Measurements from ENCODE around the gene C9orf78. TPM values are rescaled to one million over a fixed set of nuclear protein-coding genes. Genes with fewer than 3 reads are reported as not detected.
"Not testable (repeated sequence)": the region's sequence is repeated elsewhere in the genome, so short reads cannot be mapped to it uniquely, and the experiment has no call there.

C9orf78 gene
- total RNA-seq, 1 experiment from 2014 or later, result 59.7 TPM

GRCh38 chr9:129786481-129786880 is 48.6 kb downstream of the C9orf78 start:
- H3K4me2 ChIP-seq (ENCODE audit: low read depth, low read length, poor library complexity, severe bottlenecking), result no peak overlapping the region
- H4K20me1 ChIP-seq (ENCODE audit: insufficient read depth, low read depth, low read length), result 0 out of 2 replicates have a peak, but pooled peaks cover 4% of the 10 kb centered on the region
- H3K27ac ChIP-seq (ENCODE audit: low read length), result no peak overlapping the region
- H3K9ac ChIP-seq (ENCODE audit: low read length), result no peak overlapping the region
- H3K9me2 ChIP-seq (replicated peaks; ENCODE audit: insufficient read depth, low read length), result no peaks in the 10 kb centered on the region
- H3K79me2 ChIP-seq (ENCODE audit: low read length), result no peaks in the 10 kb centered on the region
- H2AFZ ChIP-seq (ENCODE audit: low read length), result no peak overlapping the region
- H3K36me3 ChIP-seq (ENCODE audit: insufficient read depth, low read length), result no peaks in the 10 kb centered on the region
- no peaks in the 10 kb centered on the region for H3K9me3 ChIP-seq (ENCODE audit: low read length)
- H3K4me1 ChIP-seq (ENCODE audit: low read length), result no peaks in the 10 kb centered on the region
- H3K4me3 ChIP-seq (ENCODE audit: low read length), result no peak overlapping the region
- no peak for DNase-seq
- H3K27me3 ChIP-seq (ENCODE audit: low read length), result no peaks in the 10 kb centered on the region

GRCh38 chr9:129785866-129786265 is 49.2 kb downstream of the C9orf78 start:
- 0 out of 2 replicates have a peak, but pooled peaks cover 4% of the 10 kb centered on the region for H4K20me1 ChIP-seq (ENCODE audit: insufficient read depth, low read depth, low read length)
- H2AFZ ChIP-seq (ENCODE audit: low read length), result no peak overlapping the region
- no peaks in the 10 kb centered on the region for H3K27me3 ChIP-seq (ENCODE audit: low read length)
- no peaks in the 10 kb centered on the region for H3K4me1 ChIP-seq (ENCODE audit: low read length)
- no peak overlapping the region for H3K9ac ChIP-seq (ENCODE audit: low read length)
- no peaks in the 10 kb centered on the region for H3K79me2 ChIP-seq (ENCODE audit: low read length)
- no peak overlapping the region for H3K4me3 ChIP-seq (ENCODE audit: low read length)
- H3K36me3 ChIP-seq (ENCODE audit: insufficient read depth, low read length), result no peaks in the 10 kb centered on the region
- no peaks in the 10 kb centered on the region for H3K9me3 ChIP-seq (ENCODE audit: low read length)
- H3K27ac ChIP-seq (ENCODE audit: low read length), result no peak overlapping the region
- DNase-seq, result no peak
- no peak overlapping the region for H3K4me2 ChIP-seq (ENCODE audit: low read depth, low read length, poor library complexity, severe bottlenecking)
- H3K9me2 ChIP-seq (replicated peaks; ENCODE audit: insufficient read depth, low read length), result no peaks in the 10 kb centered on the region

- not testable (repeated sequence) for H3K27me3 ChIP-seq (ENCODE audit: low read length); H3K27ac ChIP-seq (ENCODE audit: low read length); H3K9me3 ChIP-seq (ENCODE audit: low read length); H3K9me2 ChIP-seq (replicated peaks; ENCODE audit: insufficient read depth, low read length); H3K4me3 ChIP-seq (ENCODE audit: low read length); H3K36me3 ChIP-seq (ENCODE audit: insufficient read depth, low read length); H3K4me1 ChIP-seq (ENCODE audit: low read length); DNase-seq; H3K79me2 ChIP-seq (ENCODE audit: low read length); H4K20me1 ChIP-seq (ENCODE audit: insufficient read depth, low read depth, low read length); H2AFZ ChIP-seq (ENCODE audit: low read length); H3K4me2 ChIP-seq (ENCODE audit: low read depth, low read length, poor library complexity, severe bottlenecking); H3K9ac ChIP-seq (ENCODE audit: low read length)
Measured at GRCh38 chr9:129784970-129785369, 50.1 kb downstream of the C9orf78 start.

GRCh38 chr9:129783516-129784361 is 51.3 kb downstream of the C9orf78 start:
- Histone ChIP-seq H3K4me1 (ENCODE audit: low read length) (no peaks in the 10 kb centered on the region), H3K9ac (ENCODE audit: low read length) (no peak overlapping the region), H3K9me2 (replicated peaks; ENCODE audit: insufficient read depth, low read length) (no peaks in the 10 kb centered on the region), H3K4me2 (ENCODE audit: low read depth, low read length, poor library complexity, severe bottlenecking) (no peak overlapping the region), H3K4me3 (ENCODE audit: low read length) (no peak overlapping the region), H3K36me3 (ENCODE audit: insufficient read depth, low read length) (no peaks in the 10 kb centered on the region), H3K27ac (ENCODE audit: low read length) (no peak overlapping the region), H2AFZ (ENCODE audit: low read length) (no peak overlapping the region), H3K79me2 (ENCODE audit: low read length) (no peaks in the 10 kb centered on the region), H4K20me1 (ENCODE audit: insufficient read depth, low read depth, low read length) (no peaks in the 10 kb centered on the region), H3K27me3 (ENCODE audit: low read length) (no peaks in the 10 kb centered on the region), H3K9me3 (ENCODE audit: low read length) (no peaks in the 10 kb centered on the region)
- DNase-seq, result peak; percentile 91

- no peak overlapping the region for H3K4me2 ChIP-seq (ENCODE audit: low read depth, low read length, poor library complexity, severe bottlenecking)
- no peaks in the 10 kb centered on the region for H3K27me3 ChIP-seq (ENCODE audit: low read length)
- no peaks in the 10 kb centered on the region for H3K9me3 ChIP-seq (ENCODE audit: low read length)
- H2AFZ ChIP-seq (ENCODE audit: low read length), result no peak overlapping the region
- H4K20me1 ChIP-seq (ENCODE audit: insufficient read depth, low read depth, low read length), result no peaks in the 10 kb centered on the region
- no peaks in the 10 kb centered on the region for H3K36me3 ChIP-seq (ENCODE audit: insufficient read depth, low read length)
- H3K9me2 ChIP-seq (replicated peaks; ENCODE audit: insufficient read depth, low read length), result no peaks in the 10 kb centered on the region
- H3K4me1 ChIP-seq (ENCODE audit: low read length), result no peaks in the 10 kb centered on the region
- H3K27ac ChIP-seq (ENCODE audit: low read length), result no peak overlapping the region
- no peak for DNase-seq
- no peak overlapping the region for H3K4me3 ChIP-seq (ENCODE audit: low read length)
- no peaks in the 10 kb centered on the region for H3K79me2 ChIP-seq (ENCODE audit: low read length)
- no peak overlapping the region for H3K9ac ChIP-seq (ENCODE audit: low read length)
Measured at GRCh38 chr9:129781981-129782380, 53.1 kb downstream of the C9orf78 start.

GRCh38 chr9:129781131-129781530 is 53.9 kb downstream of the C9orf78 start:
- Histone ChIP-seq H2AFZ (ENCODE audit: low read length) (no peak overlapping the region), H3K4me1 (ENCODE audit: low read length) (no peaks in the 10 kb centered on the region), H3K36me3 (ENCODE audit: insufficient read depth, low read length) (no peaks in the 10 kb centered on the region), H4K20me1 (ENCODE audit: insufficient read depth, low read depth, low read length) (no peaks in the 10 kb centered on the region), H3K27ac (ENCODE audit: low read length) (no peak overlapping the region), H3K9ac (ENCODE audit: low read length) (no peak overlapping the region), H3K9me2 (replicated peaks; ENCODE audit: insufficient read depth, low read length) (no peaks in the 10 kb centered on the region), H3K27me3 (ENCODE audit: low read length) (no peaks in the 10 kb centered on the region), H3K4me2 (ENCODE audit: low read depth, low read length, poor library complexity, severe bottlenecking) (no peak overlapping the region), H3K9me3 (ENCODE audit: low read length) (no peaks in the 10 kb centered on the region), H3K79me2 (ENCODE audit: low read length) (no peaks in the 10 kb centered on the region), H3K4me3 (ENCODE audit: low read length) (no peak overlapping the region)
- no peak for DNase-seq

- Histone ChIP-seq H3K4me3 (ENCODE audit: low read length) (no peak overlapping the region), H3K27me3 (ENCODE audit: low read length) (no peaks in the 10 kb centered on the region), H3K79me2 (ENCODE audit: low read length) (no peaks in the 10 kb centered on the region), H3K9me2 (replicated peaks; ENCODE audit: insufficient read depth, low read length) (no peaks in the 10 kb centered on the region), H4K20me1 (ENCODE audit: insufficient read depth, low read depth, low read length) (no peaks in the 10 kb centered on the region), H3K9ac (ENCODE audit: low read length) (no peak overlapping the region), H3K4me2 (ENCODE audit: low read depth, low read length, poor library complexity, severe bottlenecking) (no peak overlapping the region), H3K4me1 (ENCODE audit: low read length) (no peaks in the 10 kb centered on the region), H3K36me3 (ENCODE audit: insufficient read depth, low read length) (no peaks in the 10 kb centered on the region), H3K9me3 (ENCODE audit: low read length) (no peaks in the 10 kb centered on the region), H3K27ac (ENCODE audit: low read length) (no peak overlapping the region), H2AFZ (ENCODE audit: low read length) (no peak overlapping the region)
- DNase-seq, result no peak
Measured at GRCh38 chr9:129779560-129780190, 55.4 kb downstream of the C9orf78 start.

- Histone ChIP-seq H3K79me2 (ENCODE audit: low read length) (no peaks in the 10 kb centered on the region), H3K4me2 (ENCODE audit: low read depth, low read length, poor library complexity, severe bottlenecking) (no peak overlapping the region)
Measured at GRCh38 chr9:129778469-129778868, 56.6 kb downstream of the C9orf78 start.

More at GRCh38 chr9:129778469-129778868, 56.6 kb downstream of the C9orf78 start:
- DNase-seq, result peak; percentile 23
- Histone ChIP-seq H3K9ac (ENCODE audit: low read length) (no peak overlapping the region), H3K27me3 (ENCODE audit: low read length) (no peaks in the 10 kb centered on the region), H3K4me3 (ENCODE audit: low read length) (no peak overlapping the region), H3K27ac (ENCODE audit: low read length) (no peak overlapping the region), H4K20me1 (ENCODE audit: insufficient read depth, low read depth, low read length) (no peaks in the 10 kb centered on the region), H3K9me2 (replicated peaks; ENCODE audit: insufficient read depth, low read length) (no peaks in the 10 kb centered on the region), H3K36me3 (ENCODE audit: insufficient read depth, low read length) (no peaks in the 10 kb centered on the region), H2AFZ (ENCODE audit: low read length) (no peak overlapping the region), H3K9me3 (ENCODE audit: low read length) (no peaks in the 10 kb centered on the region), H3K4me1 (ENCODE audit: low read length) (no peaks in the 10 kb centered on the region)
